GM12892 (cell line): ENCODE results near the gene IDUA.

Experiments used
- POLR2A ChIP-seq: IDR thresholded peaks from 2 replicates; pipeline ENCODE4 v1.6.1; 2011; ENCODE audit warnings: low read depth, low read length, control low read depth
- POLR2AphosphoS5 ChIP-seq: IDR thresholded peaks from 2 replicates; pipeline ENCODE4 v1.6.1; 2011; ENCODE audit warnings: low read depth, low read length, control low read depth
- TAF1 ChIP-seq: IDR thresholded peaks from 2 replicates; pipeline ENCODE4 v1.6.1; 2011; ENCODE audit warnings: low read depth, mild to moderate bottlenecking, control low read depth, low read length, borderline replicate concordance

DNA sequence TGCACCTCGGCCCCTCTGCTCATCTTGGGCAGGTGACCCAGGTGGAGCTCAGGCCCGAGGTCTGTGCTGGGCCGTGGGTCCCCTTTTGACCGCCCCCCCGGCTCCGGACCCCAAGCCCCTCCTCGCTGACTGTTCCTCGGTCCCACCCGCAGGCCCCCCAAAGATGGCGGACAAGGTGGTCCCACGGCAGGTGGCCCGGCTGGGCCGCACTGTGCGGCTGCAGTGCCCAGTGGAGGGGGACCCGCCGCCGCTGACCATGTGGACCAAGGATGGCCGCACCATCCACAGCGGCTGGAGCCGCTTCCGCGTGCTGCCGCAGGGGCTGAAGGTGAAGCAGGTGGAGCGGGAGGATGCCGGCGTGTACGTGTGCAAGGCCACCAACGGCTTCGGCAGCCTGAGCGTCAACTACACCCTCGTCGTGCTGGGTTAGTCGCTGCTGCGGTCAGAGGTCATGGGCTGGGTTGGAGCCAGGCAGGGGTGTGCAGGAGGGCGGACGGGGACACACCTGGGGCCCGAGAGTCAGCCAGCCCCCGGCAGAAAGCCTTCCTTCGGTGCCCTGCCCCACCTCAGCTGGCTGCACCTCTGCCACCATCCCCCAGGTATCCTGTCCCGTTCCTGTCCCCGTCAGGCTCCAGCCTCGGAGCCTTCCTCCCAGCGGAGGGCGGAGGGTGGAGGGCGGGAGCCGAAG is 35.4 kb downstream of the IDUA start:
- TF ChIP-seq POLR2AphosphoS5 (no peak), POLR2A (no peak), TAF1 (no peak)
